BJ (cell line): ENCODE data around the gene SORCS2. TPM values are rescaled to one million over a fixed set of nuclear protein-coding genes. Genes with fewer than 3 reads are reported as not detected.

Source experiments
- CTCF ChIA-PET: fragments of 350-600 bp; formaldehyde crosslinking; extraction: SDS; loops from one replicate; lab custom pipeline; 2021; ENCODE audit warnings: antibody characterized with exemption, inconsistent platforms; lab: Yijun Ruan, JAX
- POLR2A ChIA-PET: fragments of 300-600 bp; sonication (Branson Sonifier 250); formaldehyde crosslinking; extraction: SDS; loops from one replicate; lab custom pipeline; 2021; ENCODE audit warnings: antibody characterized with exemption; lab: Charles Lee
- DNase-seq: peaks from one replicate; pipeline ENCODE4 v3.0.0-alpha.2; 2011; ENCODE audit warnings: low read depth
- H3K27me3 ChIP-seq: 2 replicates; pipeline ENCODE4 v1.6.0; 2011; ENCODE audit warnings: low read length; ENCODE audit not compliant: control insufficient read depth, insufficient read depth
- H3K36me3 ChIP-seq: 2 replicates; pipeline ENCODE4 v1.5.1; 2011; ENCODE audit warnings: low read length; ENCODE audit not compliant: control insufficient read depth, insufficient read depth
- H3K4me3 ChIP-seq: 2 replicates; pipeline ENCODE4 v1.5.1; 2011; ENCODE audit warnings: low read depth, mild to moderate bottlenecking, control low read depth, low read length
- polyA plus RNA-seq: library from polyadenylated mRNA; depleted of rRNA; stranded (reverse); fragments of >200 nt; gene quantifications from 2 replicates; pipeline ENCODE4 v1.2.3, GENCODE V29; 2011
- TF ChIP-seq, protein P1 (sequence below): IDR thresholded peaks from 2 replicates; pipeline ENCODE4 v1.5.1; 2011; ENCODE audit warnings: low read depth, mild to moderate bottlenecking, control low read depth, inconsistent platforms, low read length, moderate library complexity; ENCODE audit not compliant: insufficient read depth

The SORCS2 gene
- polyA plus RNA-seq, 1 experiment, result 0.63 TPM

DNA sequence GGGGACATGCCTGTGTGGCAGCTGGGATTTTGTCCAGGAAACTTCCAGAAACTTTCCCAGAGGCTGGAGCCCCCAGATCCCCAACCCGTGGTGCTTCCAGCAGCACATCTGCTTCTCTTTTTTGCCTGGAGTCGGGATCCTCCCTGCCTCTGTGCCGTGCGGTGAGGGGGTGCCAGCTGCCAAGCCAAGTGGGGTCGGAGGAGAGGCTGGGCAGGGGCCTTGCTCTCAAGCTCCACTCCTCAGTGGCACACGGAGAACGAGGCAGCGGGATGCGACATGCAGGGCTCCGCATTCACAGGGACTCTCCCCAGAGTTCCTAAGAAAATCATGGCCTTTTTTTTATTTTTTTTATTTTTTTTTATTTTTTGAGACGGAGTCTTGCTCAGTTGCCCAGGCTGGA, 121.7 kb downstream of the SORCS2 start:
- ChIA-PET POLR2A (no interaction called here), CTCF (no interaction called here)
- Histone ChIP-seq H3K36me3 (no peaks in the 10 kb centered on the region), H3K4me3 (no peak overlapping the region), H3K27me3 (peaks cover 3% of the 10 kb centered on the region)
- TF ChIP-seq, protein P1, sequence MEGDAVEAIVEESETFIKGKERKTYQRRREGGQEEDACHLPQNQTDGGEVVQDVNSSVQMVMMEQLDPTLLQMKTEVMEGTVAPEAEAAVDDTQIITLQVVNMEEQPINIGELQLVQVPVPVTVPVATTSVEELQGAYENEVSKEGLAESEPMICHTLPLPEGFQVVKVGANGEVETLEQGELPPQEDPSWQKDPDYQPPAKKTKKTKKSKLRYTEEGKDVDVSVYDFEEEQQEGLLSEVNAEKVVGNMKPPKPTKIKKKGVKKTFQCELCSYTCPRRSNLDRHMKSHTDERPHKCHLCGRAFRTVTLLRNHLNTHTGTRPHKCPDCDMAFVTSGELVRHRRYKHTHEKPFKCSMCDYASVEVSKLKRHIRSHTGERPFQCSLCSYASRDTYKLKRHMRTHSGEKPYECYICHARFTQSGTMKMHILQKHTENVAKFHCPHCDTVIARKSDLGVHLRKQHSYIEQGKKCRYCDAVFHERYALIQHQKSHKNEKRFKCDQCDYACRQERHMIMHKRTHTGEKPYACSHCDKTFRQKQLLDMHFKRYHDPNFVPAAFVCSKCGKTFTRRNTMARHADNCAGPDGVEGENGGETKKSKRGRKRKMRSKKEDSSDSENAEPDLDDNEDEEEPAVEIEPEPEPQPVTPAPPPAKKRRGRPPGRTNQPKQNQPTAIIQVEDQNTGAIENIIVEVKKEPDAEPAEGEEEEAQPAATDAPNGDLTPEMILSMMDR, result no peak
- no peak for DNase-seq

DNA sequence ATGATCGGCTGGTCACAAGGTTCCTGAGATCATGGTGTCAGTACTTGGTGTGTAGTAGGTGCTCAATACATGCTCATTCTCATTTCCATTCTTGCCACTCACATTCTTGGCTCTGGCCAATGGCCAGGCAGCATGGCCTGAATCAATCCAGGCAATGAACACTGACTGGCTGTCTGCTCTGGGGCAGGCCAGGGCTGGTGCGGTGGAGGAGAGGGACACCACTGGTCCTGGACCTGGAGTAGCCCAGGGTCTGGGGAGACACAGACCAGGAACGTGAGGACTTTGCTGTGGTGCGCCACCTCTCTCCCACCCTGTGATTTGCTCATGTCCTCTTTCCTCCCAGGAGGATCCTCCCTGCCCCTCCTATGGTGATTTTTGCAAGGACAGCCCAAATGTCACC, 122.9 kb downstream of the SORCS2 start:
- no peak for DNase-seq
- Histone ChIP-seq H3K4me3 (no peak overlapping the region), H3K36me3 (no peaks in the 10 kb centered on the region), H3K27me3 (peaks cover 3% of the 10 kb centered on the region)
- CTCF ChIA-PET, result no interaction called here
- POLR2A ChIA-PET, result no interaction called here
- TF ChIP-seq, protein P1, result no peak

DNA sequence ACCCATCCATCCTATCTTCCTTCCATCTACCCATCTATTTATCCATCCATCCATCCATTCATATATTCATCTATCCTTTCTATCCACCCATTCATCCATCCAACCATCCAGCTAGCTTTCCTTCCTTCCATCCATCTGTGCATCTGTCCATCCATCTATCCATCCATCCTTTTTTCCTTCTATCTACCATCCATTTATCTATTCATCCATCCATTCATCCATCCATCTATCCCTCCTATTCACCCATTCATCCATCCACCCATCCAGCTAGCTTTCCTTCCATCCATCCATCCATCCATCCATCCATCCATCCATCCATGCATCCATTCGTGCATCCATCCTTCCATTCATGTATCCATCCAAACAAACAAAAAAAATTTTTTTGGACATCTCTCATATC, 123.6 kb downstream of the SORCS2 start:
- no peak for DNase-seq
- POLR2A ChIA-PET, result no interaction called here
- CTCF ChIA-PET, result interaction anchor here (1.2 kb wide), 1 partner anchor 14 kb away, joined by 4 read pairs; no protein-coding TSS in a partner anchor
- TF ChIP-seq, protein P1, result no peak
- Histone ChIP-seq H3K27me3 (peaks cover 3% of the 10 kb centered on the region), H3K4me3 (no peak overlapping the region), H3K36me3 (no peaks in the 10 kb centered on the region)

DNA sequence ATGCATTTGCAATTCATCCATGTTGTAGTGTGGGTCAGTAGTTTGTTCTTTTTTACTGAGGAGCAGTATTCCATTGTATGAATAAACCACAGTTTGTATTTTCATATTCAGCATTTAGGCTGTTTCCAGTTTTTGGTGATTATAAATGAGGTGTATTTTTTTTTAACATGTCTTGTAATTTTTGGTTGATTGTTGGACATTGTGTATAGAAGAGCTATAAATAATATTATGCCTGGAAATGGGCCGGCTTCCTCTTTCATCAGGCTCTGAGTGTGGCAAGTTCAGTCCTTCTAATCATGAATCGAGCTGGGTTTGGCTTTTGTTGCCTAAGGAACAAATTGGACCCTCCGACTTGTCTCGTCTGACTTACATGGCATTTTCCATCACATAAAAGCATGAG, 126.7 kb downstream of the SORCS2 start:
- no peak overlapping the region for H3K4me3 ChIP-seq
- no peaks in the 10 kb centered on the region; the same call in none of the 2 replicates for H3K27me3 ChIP-seq
- CTCF ChIA-PET, result interaction anchor here (1.0 to 1.8 kb wide), 2 partner anchors 10 to 17 kb away, joined by 3 to 6 read pairs; no protein-coding TSS in a partner anchor
- DNase-seq, result no peak
- TF ChIP-seq, protein P1, result no peak
- POLR2A ChIA-PET, result no interaction called here
- no peaks in the 10 kb centered on the region for H3K36me3 ChIP-seq

DNA sequence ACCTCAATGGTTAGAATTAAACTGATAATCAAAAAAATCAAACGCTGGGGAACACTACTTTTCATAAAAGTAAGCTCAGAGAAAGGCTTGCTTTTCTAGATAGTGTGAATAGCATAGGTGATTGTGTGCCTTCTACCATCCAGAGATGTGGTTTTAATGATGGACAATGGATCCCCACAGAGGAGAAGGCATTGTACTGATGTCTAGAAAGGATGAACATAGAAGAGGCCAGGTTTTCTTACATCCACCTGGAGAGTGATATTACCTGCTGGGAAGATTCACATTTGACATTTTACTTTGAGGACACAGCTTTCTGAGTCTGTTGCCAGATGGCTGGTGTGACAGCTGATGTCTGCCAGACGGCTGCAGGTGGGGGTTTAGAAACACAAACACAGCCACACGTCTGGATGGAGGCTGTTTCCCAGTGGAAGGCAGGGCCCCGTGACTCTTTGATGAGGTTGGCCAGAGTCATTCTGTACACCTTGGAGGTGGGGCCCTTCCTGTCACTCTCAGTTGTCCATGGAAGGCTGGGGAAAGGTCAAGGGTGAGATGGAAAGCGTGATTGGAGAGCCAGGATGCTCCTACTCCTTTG, 128.0 kb downstream of the SORCS2 start:
- ChIA-PET CTCF (interaction anchor here (0.6 to 1.8 kb wide), 2 partner anchors 9 to 16 kb away, joined by 3 to 6 read pairs; no protein-coding TSS in a partner anchor), POLR2A (no interaction called here)
- H3K36me3 ChIP-seq, result no peaks in the 10 kb centered on the region
- no peaks in the 10 kb centered on the region; the same call in none of the 2 replicates for H3K27me3 ChIP-seq
- H3K4me3 ChIP-seq, result no peak overlapping the region
- DNase-seq, result no peak
- TF ChIP-seq, protein P1, result no peak
